Choroid plexus epithelial cell (primary cell): ENCODE data around the gene HEATR1.

Experiments
- DNase-seq: peaks from one replicate; pipeline ENCODE4 v3.0.0-alpha.2; 2010; ENCODE audit warnings: low read depth
- H3K4me3 ChIP-seq: 2 replicates; pipeline ENCODE4 v1.5.1; 2011; ENCODE audit warnings: low read depth, mild to moderate bottlenecking, control low read depth, low read length, moderate library complexity
- CTCF ChIP-seq: conservative IDR thresholded peaks from 2 replicates; pipeline ENCODE4 v1.5.1; 2011; ENCODE audit warnings: low read depth, mild to moderate bottlenecking, control low read depth, inconsistent platforms, low read length, moderate library complexity

HEATR1 gene

GRCh38 chr1:236540813-236541465 lies 63.4 kb downstream of the HEATR1 start:
- H3K4me3 ChIP-seq = no peak overlapping the region
- no peak for TF ChIP-seq CTCF
- no peak for DNase-seq

GRCh38 chr1:236536540-236536939 lies 67.8 kb downstream of the HEATR1 start:
- DNase-seq = no peak
- TF ChIP-seq CTCF = no peak
- no peak overlapping the region for H3K4me3 ChIP-seq

- no peak for TF ChIP-seq CTCF
- no peak for DNase-seq
- no peak overlapping the region for H3K4me3 ChIP-seq
These were observed 68.6 kb downstream of the HEATR1 start for GRCh38 chr1:236535662-236536161.

GRCh38 chr1:236535190-236535589 lies 69.1 kb downstream of the HEATR1 start:
- H3K4me3 ChIP-seq = no peak overlapping the region
- no peak for DNase-seq
- TF ChIP-seq CTCF = no peak

GRCh38 chr1:236534151-236534651 lies 70.1 kb downstream of the HEATR1 start:
- no peak for TF ChIP-seq CTCF
- H3K4me3 ChIP-seq = no peak overlapping the region
- DNase-seq = peak; percentile 70

- no peak for TF ChIP-seq CTCF
- DNase-seq = no peak
- no peak overlapping the region for H3K4me3 ChIP-seq
These were observed 71.5 kb downstream of the HEATR1 start for GRCh38 chr1:236532850-236533249.

GRCh38 chr1:236530959-236531358 lies 73.4 kb downstream of the HEATR1 start:
- TF ChIP-seq CTCF = no peak
- H3K4me3 ChIP-seq = no peak overlapping the region
- no peak for DNase-seq
